OCI-LY7 (cell line): ENCODE results near the gene KIRREL1. TPM values are rescaled to one million over a fixed set of nuclear protein-coding genes. Genes with fewer than 3 reads are reported as not detected.

Experiments used
- BruUV-seq: library from RNA; stranded (reverse); fragments of 400-500 nt; replicated peaks from 2 replicates; lab custom pipeline; 2021; lab: Mats Ljungman, UMichigan
- CTCF ChIA-PET: fragments of 300-600 bp; sonication (Branson Sonifier 250); formaldehyde crosslinking; loops from one replicate; lab custom pipeline; 2022; ENCODE audit warnings: antibody characterized with exemption; ENCODE audit not compliant: unreplicated experiment; lab: Charles Lee
- POLR2A ChIA-PET: fragments of 300-600 bp; sonication (Branson Sonifier 250); formaldehyde crosslinking; loops from one replicate; lab custom pipeline; 2022; ENCODE audit warnings: antibody characterized with exemption; lab: Charles Lee
- DNase-seq: peaks from one replicate; pipeline ENCODE4 v3.0.0-alpha.2; 2015; ENCODE audit warnings: low spot score
- H2AFZ ChIP-seq: fragments of 200-600 bp; sonication (generic), shearing (Covaris generic); 2 replicates; pipeline ENCODE4 v1.6.1; 2014; ENCODE audit warnings: mild to moderate bottlenecking, antibody characterized with exemption, low read length, moderate library complexity
- H3K27ac ChIP-seq: fragments of 200-600 bp; sonication (generic); 2 replicates; pipeline ENCODE4 v1.5.1; 2014; ENCODE audit warnings: mixed run types, low read depth, mild to moderate bottlenecking, moderate library complexity, low read length, inconsistent platforms; ENCODE audit not compliant: poor library complexity, severe bottlenecking
- H3K36me3 ChIP-seq: fragments of 200-600 bp; sonication (generic); 2 replicates; pipeline ENCODE4 v1.6.1; 2014; ENCODE audit warnings: mild to moderate bottlenecking, antibody characterized with exemption, low read length, moderate library complexity, mixed read lengths; ENCODE audit not compliant: insufficient read depth
- H3K4me1 ChIP-seq: fragments of 200-600 bp; sonication (generic); 2 replicates; pipeline ENCODE4 v1.5.1; 2014; ENCODE audit warnings: mild to moderate bottlenecking, low read length; ENCODE audit not compliant: insufficient read depth, poor library complexity, severe bottlenecking
- H3K4me2 ChIP-seq: fragments of 200-600 bp; sonication (generic); 2 replicates; pipeline ENCODE4 v1.6.1; 2014; ENCODE audit warnings: mild to moderate bottlenecking, low read length
- H3K4me3 ChIP-seq: fragments of 200-600 bp; sonication (generic); 2 replicates; pipeline ENCODE4 v1.5.1; 2014; ENCODE audit warnings: mild to moderate bottlenecking, low read depth, low read length; ENCODE audit not compliant: poor library complexity, severe bottlenecking
- H3K79me2 ChIP-seq: fragments of 200-600 bp; sonication (generic); 2 replicates; pipeline ENCODE4 v1.6.1; 2016; ENCODE audit warnings: low read depth, mild to moderate bottlenecking, low read length, moderate library complexity, mixed read lengths; ENCODE audit not compliant: insufficient read depth
- H3K9me2 ChIP-seq: fragments of 200-600 bp; sonication (generic); 2 replicates; pipeline ENCODE4 v1.6.1; 2016; ENCODE audit warnings: mild to moderate bottlenecking, low read length, mixed read lengths; ENCODE audit not compliant: insufficient read depth
- H3K9me3 ChIP-seq: fragments of 200-600 bp; sonication (generic); 2 replicates; pipeline ENCODE4 v1.6.1; 2014; ENCODE audit warnings: mild to moderate bottlenecking, mixed run types, low read length, mixed read lengths
- H4K20me1 ChIP-seq: fragments of 200-600 bp; sonication (generic); 2 replicates; pipeline ENCODE4 v1.6.1; 2014; ENCODE audit warnings: mild to moderate bottlenecking, antibody characterized with exemption, low read length, moderate library complexity, mixed read lengths; ENCODE audit not compliant: insufficient read depth
- EZH2phosphoT487 ChIP-seq: fragments of 200-600 bp; sonication (generic); IDR thresholded peaks from 2 replicates; pipeline ENCODE4 v1.6.1; 2018; ENCODE audit warnings: low read depth, borderline replicate concordance, mild to moderate bottlenecking, mixed run types, antibody characterized with exemption, low read length, moderate library complexity, mixed read lengths
- intact Hi-C: fragments of 100-400 bp; cut with micrococcal nuclease; formaldehyde crosslinking; loops from one replicate; pipeline ENCODE4 v1.10.0; 2022; ENCODE audit not compliant: unreplicated experiment
- total RNA-seq, 2 experiments: library from RNA; depleted of rRNA in 1 of 2; stranded (reverse); fragments of >200 nt in 1 of 2; shearing (Covaris generic) in 1 of 2; gene quantifications; 2 replicates each; pipeline ENCODE4 v1.2.3, GENCODE V29; 2014 to 2022
- TF ChIP-seq, protein P1 (sequence below): fragments of 200-600 bp; sonication (generic); conservative IDR thresholded peaks from 2 replicates; pipeline ENCODE4 v1.5.1; 2014; ENCODE audit warnings: mild to moderate bottlenecking, antibody characterized with exemption, low read length, moderate library complexity, mixed read lengths

KIRREL1 gene
- total RNA-seq, 2 experiments from 2014 or later, result not detected

DNA sequence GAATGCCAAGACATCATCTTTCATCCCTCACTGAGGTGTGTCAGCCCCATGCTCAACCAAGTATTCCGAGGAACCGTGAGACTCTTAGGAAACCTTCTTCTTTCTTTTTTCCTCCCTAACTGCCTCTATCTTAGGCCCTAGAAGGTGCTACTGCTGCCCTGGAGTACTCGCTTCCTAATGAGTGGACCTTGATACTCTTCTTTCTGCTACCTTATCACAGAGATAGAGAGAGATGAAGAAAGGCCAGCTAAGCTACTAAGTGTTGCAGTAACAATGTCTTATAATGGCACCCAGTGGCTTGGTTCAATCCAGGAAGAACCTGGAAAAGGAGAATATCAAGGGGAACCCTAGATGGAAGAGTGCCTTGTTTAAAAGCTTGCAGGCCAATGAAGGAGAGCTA is 86.6 kb downstream of the KIRREL1 start:
- ChIA-PET CTCF (interaction anchor here (0.6 kb wide), 1 partner anchor 47 kb away, joined by 4 read pairs; no protein-coding TSS in a partner anchor), POLR2A (no interaction called here)
- intact Hi-C loops, result no loop called here
- Histone ChIP-seq H3K9me3 (no peaks in the 10 kb centered on the region), H3K4me3 (no peak overlapping the region), H3K4me2 (no peak overlapping the region), H3K36me3 (no peaks in the 10 kb centered on the region), H2AFZ (no peak overlapping the region), H3K27ac (no peak overlapping the region), H3K79me2 (no peaks in the 10 kb centered on the region), H4K20me1 (no peaks in the 10 kb centered on the region), H3K9me2 (no peaks in the 10 kb centered on the region), H3K4me1 (peaks cover 3% of the 10 kb centered on the region)
- TF ChIP-seq, protein P1, sequence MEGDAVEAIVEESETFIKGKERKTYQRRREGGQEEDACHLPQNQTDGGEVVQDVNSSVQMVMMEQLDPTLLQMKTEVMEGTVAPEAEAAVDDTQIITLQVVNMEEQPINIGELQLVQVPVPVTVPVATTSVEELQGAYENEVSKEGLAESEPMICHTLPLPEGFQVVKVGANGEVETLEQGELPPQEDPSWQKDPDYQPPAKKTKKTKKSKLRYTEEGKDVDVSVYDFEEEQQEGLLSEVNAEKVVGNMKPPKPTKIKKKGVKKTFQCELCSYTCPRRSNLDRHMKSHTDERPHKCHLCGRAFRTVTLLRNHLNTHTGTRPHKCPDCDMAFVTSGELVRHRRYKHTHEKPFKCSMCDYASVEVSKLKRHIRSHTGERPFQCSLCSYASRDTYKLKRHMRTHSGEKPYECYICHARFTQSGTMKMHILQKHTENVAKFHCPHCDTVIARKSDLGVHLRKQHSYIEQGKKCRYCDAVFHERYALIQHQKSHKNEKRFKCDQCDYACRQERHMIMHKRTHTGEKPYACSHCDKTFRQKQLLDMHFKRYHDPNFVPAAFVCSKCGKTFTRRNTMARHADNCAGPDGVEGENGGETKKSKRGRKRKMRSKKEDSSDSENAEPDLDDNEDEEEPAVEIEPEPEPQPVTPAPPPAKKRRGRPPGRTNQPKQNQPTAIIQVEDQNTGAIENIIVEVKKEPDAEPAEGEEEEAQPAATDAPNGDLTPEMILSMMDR, result no peak
- no peak for TF ChIP-seq EZH2phosphoT487
- no peak for DNase-seq
- BruUV-seq, result no TSS peak

DNA sequence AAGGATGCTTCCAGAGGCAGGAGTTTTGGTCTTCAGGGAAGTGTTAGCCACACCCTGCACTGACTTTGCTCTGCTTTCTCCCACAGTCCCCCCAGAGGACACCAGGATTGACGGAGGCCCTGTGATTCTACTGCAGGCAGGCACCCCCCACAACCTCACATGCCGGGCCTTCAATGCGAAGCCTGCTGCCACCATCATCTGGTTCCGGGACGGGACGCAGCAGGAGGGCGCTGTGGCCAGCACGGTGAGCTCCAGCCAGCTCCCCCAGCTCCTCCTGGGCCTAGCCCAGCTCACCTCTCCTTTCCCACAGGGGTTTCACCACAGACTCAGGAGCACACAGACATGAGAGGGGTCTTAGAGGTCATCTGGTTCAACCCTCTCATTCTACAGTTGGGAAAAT is 90.9 kb downstream of the KIRREL1 start:
- DNase-seq, result no peak
- ChIA-PET POLR2A (no interaction called here), CTCF (no interaction called here)
- H3K79me2 ChIP-seq, result no peaks in the 10 kb centered on the region
- H4K20me1 ChIP-seq, result no peaks in the 10 kb centered on the region
- no peaks in the 10 kb centered on the region for H3K4me1 ChIP-seq
- intact Hi-C loops, result no loop called here
- H2AFZ ChIP-seq, result no peak overlapping the region
- no peak for TF ChIP-seq EZH2phosphoT487
- TF ChIP-seq, protein P1, result no peak
- no peaks in the 10 kb centered on the region for H3K9me3 ChIP-seq
- H3K4me2 ChIP-seq, result no peak overlapping the region
- H3K27ac ChIP-seq, result no peak overlapping the region
- no peak overlapping the region for H3K4me3 ChIP-seq
- H3K36me3 ChIP-seq, result no peaks in the 10 kb centered on the region
- no TSS peak for BruUV-seq
- no peaks in the 10 kb centered on the region for H3K9me2 ChIP-seq

DNA sequence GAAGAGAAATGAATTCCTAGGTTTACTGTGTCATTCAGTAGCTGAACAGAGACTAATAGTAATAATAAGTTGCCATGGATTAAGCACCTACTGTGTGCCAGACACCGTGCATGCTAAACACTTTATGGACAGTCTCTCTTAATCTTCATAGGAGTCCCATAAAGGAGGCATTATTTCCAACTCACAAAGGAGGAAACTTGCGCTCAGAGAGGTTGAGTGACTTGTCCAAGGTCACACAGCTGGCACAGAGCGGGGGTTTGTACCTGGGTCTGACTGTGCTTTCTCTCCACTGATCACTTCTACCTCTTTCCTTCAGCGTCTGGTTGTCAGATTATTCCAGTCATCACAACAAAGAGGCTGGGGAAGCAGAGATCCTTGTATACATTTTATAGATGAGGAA is 91.3 kb downstream of the KIRREL1 start:
- H2AFZ ChIP-seq, result no peak overlapping the region
- H3K27ac ChIP-seq, result no peak overlapping the region
- no peaks in the 10 kb centered on the region for H3K79me2 ChIP-seq
- H3K4me2 ChIP-seq, result no peak overlapping the region
- CTCF ChIA-PET, result no interaction called here
- no TSS peak for BruUV-seq
- H4K20me1 ChIP-seq, result no peaks in the 10 kb centered on the region
- DNase-seq, result no peak
- TF ChIP-seq, protein P1, result no peak
- TF ChIP-seq EZH2phosphoT487, result no peak
- H3K4me3 ChIP-seq, result no peak overlapping the region
- intact Hi-C loops, result no loop called here
- H3K9me3 ChIP-seq, result no peaks in the 10 kb centered on the region
- POLR2A ChIA-PET, result no interaction called here
- no peaks in the 10 kb centered on the region for H3K4me1 ChIP-seq
- H3K9me2 ChIP-seq, result no peaks in the 10 kb centered on the region
- no peaks in the 10 kb centered on the region for H3K36me3 ChIP-seq
